NCI-H2107 (cell line): Measurements from ENCODE around the gene ACTMAP.
"Not testable (repeated sequence)": the region's sequence is repeated elsewhere in the genome, so short reads cannot be mapped to it uniquely, and the experiment has no call there.

ENCODE experiments used
- DNase-seq: peaks from one replicate; lab custom pipeline; 2025; lab: John Stamatoyannopoulos, UW

Gene ACTMAP

GRCh38 chr19:40750058-40750873 lies at the start of gene ACTMAP:
Gene ACTMAP (minus strand): TSS chr19:40750477. CDS start chr19:40749803, 674 bp downstream.
- peak; percentile 99 for DNase-seq

DNA sequence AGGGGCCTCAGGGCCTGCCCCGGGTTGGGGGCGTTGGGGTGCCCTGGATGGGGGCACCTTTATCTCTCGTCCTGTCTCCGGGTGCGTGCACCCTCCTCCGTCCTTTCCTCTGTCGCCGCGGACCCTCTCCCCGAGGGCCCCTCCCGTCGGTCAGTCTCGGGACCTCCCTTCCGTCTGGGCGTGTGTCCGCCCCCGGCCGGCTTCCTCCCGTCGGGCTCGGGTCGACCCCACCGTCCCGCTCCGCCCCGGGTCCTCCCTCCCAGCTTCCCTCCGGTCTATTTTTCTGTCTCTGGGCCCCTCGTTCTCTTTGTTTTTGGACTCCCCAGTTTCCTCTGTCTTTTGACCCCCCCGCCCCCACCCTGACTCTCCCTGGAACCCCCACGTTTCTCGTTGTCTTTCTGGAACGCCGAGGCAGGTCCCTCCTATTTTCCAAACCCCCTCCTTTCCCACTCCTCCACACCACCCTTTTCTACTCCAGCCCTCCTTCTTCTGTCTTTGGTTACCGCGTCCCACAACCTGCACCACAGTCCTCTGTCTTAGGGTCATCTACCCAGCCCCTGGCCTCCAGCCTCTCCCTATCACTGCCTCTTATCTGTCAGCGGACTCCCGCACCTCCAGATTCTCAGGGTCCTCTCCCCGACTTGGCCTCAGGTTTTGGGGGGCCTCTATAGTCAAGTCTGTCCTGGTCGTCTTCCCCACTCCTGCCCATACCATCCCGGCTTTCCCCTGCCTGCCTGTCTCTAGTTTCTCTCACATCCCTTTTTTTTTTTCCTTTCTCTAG lies 49.5 kb upstream of the ACTMAP start:
- no peak for DNase-seq

GRCh38 chr19:40798683-40799557 lies 48.6 kb upstream of the ACTMAP start, which contains the start of gene EGLN2:
Gene EGLN2 (plus strand): TSS chr19:40799191. CDS start chr19:40800573, 1,382 bp downstream.
- DNase-seq: peak; percentile 97

GRCh38 chr19:40797963-40798682 lies 47.8 kb upstream of the ACTMAP start:
- no peak for DNase-seq

DNA sequence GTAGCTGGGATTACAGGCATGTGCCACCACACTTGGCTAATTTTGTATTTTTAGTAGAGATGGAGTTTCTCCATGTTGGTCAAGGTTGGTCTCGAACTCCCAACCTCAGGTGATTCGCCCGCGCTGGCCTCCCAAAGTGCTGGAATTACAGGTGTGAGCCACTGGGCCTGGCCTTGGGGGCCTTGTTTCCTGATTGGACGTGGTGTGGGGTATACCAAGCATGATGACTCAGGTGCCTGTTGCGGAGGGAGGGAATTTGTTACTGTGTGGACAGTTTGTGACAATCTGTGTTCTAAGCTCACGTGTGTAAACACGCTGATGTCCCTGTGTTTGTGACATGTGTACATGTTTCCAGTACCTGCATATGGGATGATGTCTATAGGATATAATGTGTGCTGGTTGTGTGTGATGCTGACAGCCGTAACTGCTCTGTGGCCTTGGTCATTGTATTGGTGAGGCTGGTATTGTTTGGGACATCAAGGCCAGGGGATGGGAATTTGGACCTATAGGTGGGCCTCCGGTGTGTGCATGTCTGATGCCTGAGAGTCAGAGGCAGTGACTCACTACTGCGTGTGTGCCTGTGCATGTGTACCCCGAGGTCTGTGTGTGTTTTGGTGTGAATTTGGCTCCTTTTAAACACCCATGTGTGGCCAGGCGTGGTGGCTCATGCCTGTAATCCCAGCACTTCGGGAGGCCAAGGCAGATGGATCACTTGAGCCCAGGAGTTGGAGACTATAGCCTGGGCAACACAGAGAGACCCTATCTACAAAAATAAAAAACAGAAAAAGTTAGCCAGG lies 47.1 kb upstream of the ACTMAP start:
- no peak for DNase-seq

- DNase-seq: no peak
These were observed 41.7 kb upstream of the ACTMAP start for GRCh38 chr19:40791996-40792395.

GRCh38 chr19:40791349-40791748 lies 41.1 kb upstream of the ACTMAP start:
- DNase-seq: no peak

- DNase-seq: no peak
These were observed 36.1 kb upstream of the ACTMAP start for GRCh38 chr19:40786060-40787037.

DNA sequence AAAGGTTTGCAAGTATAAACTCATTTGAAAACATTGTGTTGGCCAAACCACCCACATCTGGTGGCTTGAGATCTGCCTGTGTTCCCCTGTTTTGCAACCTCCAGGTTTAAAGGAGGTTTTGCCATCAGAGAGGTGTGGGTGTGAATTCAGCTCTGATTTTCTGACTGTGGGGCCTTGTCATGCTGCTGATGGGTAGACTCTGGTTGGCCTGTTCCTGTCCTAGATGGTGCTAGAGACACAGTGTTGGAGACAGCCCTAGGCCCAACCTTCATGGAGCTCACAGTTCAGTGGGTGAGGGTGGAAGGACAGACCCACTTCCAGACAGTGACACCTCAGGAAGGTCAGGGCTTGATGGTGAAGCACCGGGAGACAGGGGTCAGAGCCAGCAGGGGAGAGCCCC lies 35.2 kb upstream of the ACTMAP start:
- DNase-seq: no peak

- not testable (repeated sequence) for DNase-seq
These were observed 33.9 kb upstream of the ACTMAP start for GRCh38 chr19:40784146-40784545.

DNA sequence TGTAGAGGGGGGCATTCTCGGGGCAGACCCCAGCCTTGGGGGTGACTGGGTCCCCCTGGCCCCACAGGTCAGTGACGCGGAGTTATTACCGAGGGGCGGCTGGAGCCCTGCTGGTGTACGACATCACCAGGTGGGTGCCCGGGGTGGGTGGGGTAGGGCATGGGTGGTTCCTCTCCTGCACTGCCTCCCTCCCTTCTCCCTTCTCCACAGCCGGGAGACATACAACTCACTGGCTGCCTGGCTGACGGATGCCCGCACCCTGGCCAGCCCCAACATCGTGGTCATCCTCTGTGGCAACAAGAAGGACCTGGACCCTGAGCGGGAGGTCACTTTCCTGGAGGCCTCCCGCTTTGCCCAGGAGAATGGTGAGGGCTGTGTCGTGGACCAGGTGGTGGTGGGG lies 33.4 kb upstream of the ACTMAP start:
- no peak for DNase-seq

DNA sequence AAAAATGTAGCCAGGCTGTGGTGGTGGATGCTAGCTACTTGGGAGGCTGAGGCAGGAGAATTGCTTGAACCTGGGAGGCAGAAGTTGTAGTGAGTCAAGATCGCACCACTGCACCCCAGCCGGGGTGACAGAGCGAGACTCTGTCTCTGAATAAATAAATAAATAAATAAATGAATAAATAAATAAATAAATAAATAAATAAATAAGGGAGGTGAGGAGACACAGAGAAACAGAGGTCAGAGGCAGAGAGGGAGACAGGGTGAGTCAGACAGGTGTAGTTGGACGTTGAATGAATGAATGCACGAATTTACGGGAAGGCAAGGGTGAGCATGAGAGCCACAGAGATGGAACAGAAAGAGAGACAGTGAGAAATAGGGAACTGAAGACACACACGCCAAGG lies 30.9 kb upstream of the ACTMAP start:
- DNase-seq: no peak

DNA sequence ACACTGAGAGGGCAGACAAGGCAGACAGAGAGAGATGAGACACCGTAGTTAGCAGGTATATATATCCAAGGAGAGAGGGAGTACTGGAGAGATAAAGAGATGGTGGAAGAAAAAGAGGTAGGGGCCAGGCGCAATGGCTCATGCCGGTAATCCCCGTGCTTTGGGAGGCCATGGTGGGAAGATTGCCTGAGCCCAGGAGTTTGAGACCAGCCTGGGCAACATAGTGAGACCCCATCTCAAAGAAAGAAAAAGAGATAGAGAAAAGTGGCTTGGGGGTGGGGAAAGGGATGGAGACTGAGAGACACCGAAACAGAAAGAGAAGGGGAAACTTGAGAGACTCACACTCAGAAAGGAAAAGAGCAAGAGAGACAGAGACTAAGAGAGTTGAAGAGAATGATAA lies 30.3 kb upstream of the ACTMAP start:
- no peak for DNase-seq

DNA sequence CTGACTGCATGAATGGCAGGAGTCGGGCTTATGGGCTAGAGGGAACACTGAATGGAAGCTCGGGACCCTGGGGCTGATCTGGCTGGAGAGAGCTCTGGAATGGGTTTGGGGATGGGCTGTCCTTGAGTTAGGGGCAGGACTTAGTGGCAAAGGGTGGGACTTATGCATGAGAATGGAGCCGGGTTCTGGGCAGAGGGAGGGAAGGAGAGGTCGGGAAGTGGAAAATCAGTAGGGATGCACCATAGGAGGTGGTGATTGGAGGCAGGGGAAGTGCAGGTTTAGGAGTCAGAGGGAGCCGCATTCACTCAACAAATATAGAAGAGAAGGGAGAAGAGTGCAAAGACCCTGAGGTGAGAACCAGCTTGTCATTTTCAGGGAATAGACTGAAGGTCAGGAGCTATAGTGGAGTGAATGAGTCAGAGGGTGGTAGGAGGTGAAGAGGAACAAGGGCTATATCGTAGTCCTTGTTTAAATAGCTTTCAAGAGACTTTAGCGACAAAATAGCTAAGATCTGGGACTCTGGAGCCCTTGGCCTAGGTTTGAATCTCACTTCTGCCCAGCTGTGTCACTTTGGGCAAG lies 28.5 kb upstream of the ACTMAP start:
- DNase-seq: no peak

GRCh38 chr19:40777937-40778705 lies 27.8 kb upstream of the ACTMAP start, which contains the start of gene RAB4B:
Gene RAB4B (plus strand): TSS chr19:40778247. CDS start chr19:40778376, 129 bp downstream.
- DNase-seq: peak; percentile 98

DNA sequence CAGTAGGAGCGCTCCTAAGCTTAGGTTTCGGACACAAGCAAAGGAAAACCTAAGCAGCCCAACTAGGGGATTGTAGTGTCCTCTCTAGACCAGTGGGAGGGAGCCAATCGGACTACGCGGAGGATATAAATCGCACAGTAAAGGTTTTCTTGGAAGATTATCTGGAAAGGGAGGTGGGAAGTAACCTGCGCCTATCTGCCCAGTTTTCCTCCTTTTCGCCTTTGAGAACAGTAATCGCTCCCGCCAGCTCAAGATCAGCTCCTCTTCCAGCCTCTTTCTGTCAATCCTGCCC lies 27.3 kb upstream of the ACTMAP start:
- no peak for DNase-seq

- peak; percentile 72 for DNase-seq
These were observed 26.8 kb upstream of the ACTMAP start for GRCh38 chr19:40776932-40777644.

GRCh38 chr19:40776364-40776763 lies 26.1 kb upstream of the ACTMAP start:
- no peak for DNase-seq
